ENCODE data around the gene PLXNA2. TPM values are rescaled to one million over a fixed set of nuclear protein-coding genes. Genes with fewer than 3 reads are reported as not detected.
A peak's percentile ranks its signal among the peaks of the same experiment; 100 is the strongest.

Gene PLXNA2
- total RNA-seq, 8 experiments from 2014 or later = 14.3 to 50.5 (median 34.1) TPM

GRCh38 chr1:207993477-207994445 is 250.4 kb downstream of the PLXNA2 start:
- 51 to 100% (median 59%) methylated on average over 1 to 5 of the region's 5 CpGs; no CpG with 5 or more reads in 1 of the 10 experiments for WGBS, 10 experiments
- in situ Hi-C loops (cut with MboI; ENCODE audit: low pct_unique_long_range_greater_than_20kb in 2 of 9, low sequenced_read_pairs in 9 of 9, unreplicated experiment in 9 of 9) = loop anchor here in 1 of 9 experiments (25.0 kb wide), 1 partner anchor 106 kb away; no protein-coding TSS in a partner anchor
- no peak overlapping the region for H3K27ac ChIP-seq
- H3K4me1 ChIP-seq (replicated peaks in 1 of 2) = peaks cover 13 to 22% of the 10 kb centered on the region in 2 donors
- H3K4me3 ChIP-seq = no peak overlapping the region
- peak in 2 of 8 experiments; percentile 47 to 50 for ATAC-seq (replicated peaks in 6 of 8)

DNA sequence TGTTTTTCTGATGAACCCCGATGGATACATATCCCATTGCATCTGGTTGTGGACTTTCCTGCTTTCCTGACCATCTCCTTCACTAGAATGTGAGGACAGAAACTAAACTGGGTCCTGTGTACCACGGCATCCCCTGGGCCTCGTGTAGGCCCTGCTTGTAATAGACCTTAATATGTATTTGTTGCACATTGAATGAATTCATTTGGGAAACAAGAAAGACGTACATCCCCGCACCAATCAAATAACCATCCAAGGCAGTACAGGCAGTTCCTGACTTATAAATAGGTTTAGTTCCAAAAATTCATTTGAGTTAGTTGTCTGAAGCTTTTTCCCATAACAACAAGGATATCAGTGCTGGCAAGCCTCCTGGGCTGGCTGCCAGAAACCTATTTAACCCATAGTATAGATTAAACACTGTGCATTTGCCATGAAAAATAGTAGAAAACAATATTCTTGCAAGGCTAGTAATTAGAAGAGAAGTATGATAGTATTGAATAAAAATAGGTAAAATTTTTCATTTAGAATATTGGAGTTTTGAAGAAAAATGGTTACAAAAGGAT is 251.4 kb downstream of the PLXNA2 start:
- in situ Hi-C loops (cut with MboI; ENCODE audit: low pct_unique_long_range_greater_than_20kb in 2 of 9, low sequenced_read_pairs in 9 of 9, unreplicated experiment in 9 of 9) = loop anchor here in 1 of 9 experiments (25.0 kb wide), 1 partner anchor 105 kb away; no protein-coding TSS in a partner anchor
- 80 to 100% (median 90%) methylated on average over 1 to 5 of the region's 5 CpGs; no CpG with 5 or more reads in 1 of the 10 experiments for WGBS, 10 experiments
- Histone ChIP-seq H3K4me1 (replicated peaks in 1 of 2) (peaks cover 13 to 22% of the 10 kb centered on the region in 2 donors), H3K27ac (no peak overlapping the region), H3K4me3 (no peak overlapping the region)
- no peak for ATAC-seq (replicated peaks in 6 of 8)

- ATAC-seq (replicated peaks in 6 of 8) = peak in 3 of 8 experiments; percentile 49 to 59 (median 55)
- WGBS, 10 experiments = 47 to 75% (median 51%) methylated on average over 2 to 5 of the region's 5 CpGs; no CpG with 5 or more reads in 4 of the 10 experiments
- H3K4me3 ChIP-seq = no peak overlapping the region
- in situ Hi-C loops (cut with MboI; ENCODE audit: low pct_unique_long_range_greater_than_20kb in 2 of 9, low sequenced_read_pairs in 9 of 9, unreplicated experiment in 9 of 9) = loop anchor here in 1 of 9 experiments (25.0 kb wide), 1 partner anchor 104 kb away; no protein-coding TSS in a partner anchor
- H3K4me1 ChIP-seq (replicated peaks in 1 of 2) = peaks cover 13 to 22% of the 10 kb centered on the region in 2 donors
- peak overlapping the region; percentile 58 to 70 for H3K27ac ChIP-seq
Observed at GRCh38 chr1:207991583-207992026, 252.6 kb downstream of the PLXNA2 start.

DNA sequence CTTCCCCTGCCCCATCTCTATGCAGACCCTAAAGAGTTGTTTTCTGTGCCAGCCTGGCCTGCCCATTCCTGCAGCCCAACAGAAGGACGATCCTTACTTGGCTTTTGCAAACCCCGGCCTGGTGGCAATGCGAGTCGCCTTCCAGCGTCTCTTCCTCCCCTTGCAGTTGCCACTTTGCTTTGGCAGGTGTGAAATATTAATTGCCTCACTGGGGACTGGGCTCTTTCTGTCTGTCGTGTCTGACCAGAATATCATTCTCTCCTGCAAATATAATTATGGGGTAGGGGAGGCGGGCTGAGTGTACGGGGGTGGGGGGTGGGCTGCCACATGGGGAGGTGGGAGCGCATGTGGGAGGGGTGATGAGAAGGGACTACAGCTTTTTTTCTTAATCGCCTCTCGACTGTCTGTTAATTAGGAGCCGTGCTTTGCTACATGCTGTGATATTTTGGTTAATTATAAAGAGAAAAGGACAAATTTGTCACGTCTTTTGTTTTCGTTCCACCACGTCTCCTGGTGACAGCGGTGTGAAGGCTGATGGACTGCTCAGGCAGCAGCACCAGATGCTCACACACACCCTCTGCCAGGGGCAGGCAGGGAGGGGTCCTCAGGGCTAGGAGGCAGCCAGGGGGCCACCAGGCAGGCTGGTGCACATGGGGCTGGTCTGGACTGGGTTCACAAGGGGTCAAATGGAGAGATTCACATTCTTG is 253.2 kb downstream of the PLXNA2 start:
- H3K4me3 ChIP-seq = no peak overlapping the region
- 59 to 88% (median 76%) methylated on average over 2 to 11 of the region's 16 CpGs; no CpG with 5 or more reads in 4 of the 10 experiments for WGBS, 10 experiments
- peak overlapping the region; percentile 58 to 70 for H3K27ac ChIP-seq
- peak in 5 of 8 experiments; percentile 41 to 88 (median 87) for ATAC-seq (replicated peaks in 6 of 8)
- in situ Hi-C loops (cut with MboI; ENCODE audit: low pct_unique_long_range_greater_than_20kb in 2 of 9, low sequenced_read_pairs in 9 of 9, unreplicated experiment in 9 of 9) = loop anchor here in 1 of 9 experiments (25.0 kb wide), 1 partner anchor 104 kb away; no protein-coding TSS in a partner anchor
- H3K4me1 ChIP-seq (replicated peaks in 1 of 2) = peaks cover 13 to 22% of the 10 kb centered on the region in 2 donors

GRCh38 chr1:207990455-207990854 is 253.7 kb downstream of the PLXNA2 start:
- 70 to 100% (median 93%) methylated on average over 1 to 5 of the region's 5 CpGs; no CpG with 5 or more reads in 3 of the 10 experiments for WGBS, 10 experiments
- ATAC-seq (replicated peaks in 6 of 8) = no peak
- no peak overlapping the region for H3K4me3 ChIP-seq
- H3K4me1 ChIP-seq (replicated peaks in 1 of 2) = peaks cover 13 to 22% of the 10 kb centered on the region in 2 donors
- peak overlapping the region in 1 of 2 donors; percentile 70 for H3K27ac ChIP-seq
- in situ Hi-C loops (cut with MboI; ENCODE audit: low pct_unique_long_range_greater_than_20kb in 2 of 9, low sequenced_read_pairs in 9 of 9, unreplicated experiment in 9 of 9) = loop anchor here in 1 of 9 experiments (25.0 kb wide), 1 partner anchor 103 kb away; no protein-coding TSS in a partner anchor

GRCh38 chr1:207988326-207989165 is 255.6 kb downstream of the PLXNA2 start:
- no peak overlapping the region for H3K27ac ChIP-seq
- H3K4me3 ChIP-seq = no peak overlapping the region
- peaks cover 16 to 22% of the 10 kb centered on the region in 2 donors for H3K4me1 ChIP-seq (replicated peaks in 1 of 2)
- 60 to 100% (median 88%) methylated on average over 1 to 10 of the region's 10 CpGs for WGBS, 10 experiments
- in situ Hi-C loops (cut with MboI; ENCODE audit: low pct_unique_long_range_greater_than_20kb in 2 of 9, low sequenced_read_pairs in 9 of 9, unreplicated experiment in 9 of 9) = loop anchor here in 1 of 9 experiments (25.0 kb wide), 1 partner anchor 101 kb away; no protein-coding TSS in a partner anchor
- ATAC-seq (replicated peaks in 6 of 8) = no peak

- no peak overlapping the region for H3K27ac ChIP-seq
- in situ Hi-C loops (cut with MboI; ENCODE audit: low pct_unique_long_range_greater_than_20kb in 2 of 9, low sequenced_read_pairs in 9 of 9, unreplicated experiment in 9 of 9) = loop anchor here in 1 of 9 experiments (25.0 kb wide), 1 partner anchor 100 kb away; no protein-coding TSS in a partner anchor
- H3K4me3 ChIP-seq = no peak overlapping the region
- 59 to 89% (median 74%) methylated on average over 3 to 5 of the region's 5 CpGs; no CpG with 5 or more reads in 1 of the 10 experiments for WGBS, 10 experiments
- no peak for ATAC-seq (replicated peaks in 6 of 8)
- peaks cover 16 to 18% of the 10 kb centered on the region in 2 donors for H3K4me1 ChIP-seq (replicated peaks in 1 of 2)
Observed at GRCh38 chr1:207987164-207987563, 257.0 kb downstream of the PLXNA2 start.

DNA sequence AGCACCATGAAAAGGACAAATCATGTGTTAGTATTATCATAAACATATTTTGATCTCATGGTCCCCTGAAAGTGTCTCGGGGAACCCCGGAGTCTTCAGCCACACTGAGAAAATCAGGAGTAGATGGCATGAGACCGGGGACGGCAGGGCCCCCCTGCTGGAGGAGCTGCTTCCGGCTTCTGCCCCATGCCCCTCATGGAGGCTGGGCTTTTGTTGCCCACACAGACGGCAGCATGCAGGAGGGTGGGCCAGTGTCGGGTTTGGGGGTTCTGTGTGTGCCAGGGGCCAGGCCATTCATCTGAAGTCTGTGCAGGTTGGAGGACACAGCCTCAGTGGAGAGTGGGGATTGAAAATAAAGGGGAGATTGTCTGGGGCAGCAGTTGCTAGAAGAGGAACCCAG is 258.2 kb downstream of the PLXNA2 start:
- WGBS, 10 experiments = 75 to 92% (median 87%) methylated on average over 2 to 5 of the region's 7 CpGs; no CpG with 5 or more reads in 6 of the 10 experiments
- no peak overlapping the region for H3K27ac ChIP-seq
- H3K4me1 ChIP-seq (replicated peaks in 1 of 2) = peaks cover 7% of the 10 kb centered on the region in 2 donors
- in situ Hi-C loops (cut with MboI; ENCODE audit: low pct_unique_long_range_greater_than_20kb in 2 of 9, low sequenced_read_pairs in 9 of 9, unreplicated experiment in 9 of 9) = loop anchor here in 1 of 9 experiments (25.0 kb wide), 1 partner anchor 99 kb away; no protein-coding TSS in a partner anchor
- no peak for ATAC-seq (replicated peaks in 6 of 8)
- no peak overlapping the region for H3K4me3 ChIP-seq

GRCh38 chr1:207984831-207985572 is 259.2 kb downstream of the PLXNA2 start:
- ATAC-seq (replicated peaks in 6 of 8) = no peak
- Histone ChIP-seq H3K4me3 (no peak overlapping the region), H3K4me1 (replicated peaks in 1 of 2) (peaks cover 0 to 3% of the 10 kb centered on the region in 2 donors), H3K27ac (no peak overlapping the region)
- WGBS, 10 experiments = 6 to 100% (median 91%) methylated on average over 1 to 4 of the region's 4 CpGs; no CpG with 5 or more reads in 1 of the 10 experiments
- in situ Hi-C loops (cut with MboI; ENCODE audit: low pct_unique_long_range_greater_than_20kb in 2 of 9, low sequenced_read_pairs in 9 of 9, unreplicated experiment in 9 of 9) = loop anchor here in 1 of 9 experiments (25.0 kb wide), 1 partner anchor 98 kb away; no protein-coding TSS in a partner anchor

GRCh38 chr1:207983044-207983635 is 261.0 kb downstream of the PLXNA2 start:
- H3K27ac ChIP-seq = no peak overlapping the region
- WGBS, 10 experiments = 20 to 89% (median 75%) methylated on average over 1 to 6 of the region's 6 CpGs; no CpG with 5 or more reads in 2 of the 10 experiments
- H3K4me3 ChIP-seq = no peak overlapping the region
- in situ Hi-C loops (cut with MboI; ENCODE audit: low pct_unique_long_range_greater_than_20kb in 2 of 9, low sequenced_read_pairs in 9 of 9, unreplicated experiment in 9 of 9) = loop anchor here in 1 of 9 experiments (25.0 kb wide), 1 partner anchor 96 kb away; no protein-coding TSS in a partner anchor
- peaks cover 0 to 3% of the 10 kb centered on the region in 2 donors for H3K4me1 ChIP-seq (replicated peaks in 1 of 2)
- ATAC-seq (replicated peaks in 6 of 8) = peak in 2 of 8 experiments; percentile 70 to 95

Data from motor neuron (in vitro differentiated cells).